ENCODE data around the gene BABAM2. TPM values are rescaled to one million over a fixed set of nuclear protein-coding genes. Genes with fewer than 3 reads are reported as not detected.

Gene BABAM2
- total and polyA plus RNA-seq, 8 donors = 27.1 to 49.2 (median 28.4) TPM

DNA sequence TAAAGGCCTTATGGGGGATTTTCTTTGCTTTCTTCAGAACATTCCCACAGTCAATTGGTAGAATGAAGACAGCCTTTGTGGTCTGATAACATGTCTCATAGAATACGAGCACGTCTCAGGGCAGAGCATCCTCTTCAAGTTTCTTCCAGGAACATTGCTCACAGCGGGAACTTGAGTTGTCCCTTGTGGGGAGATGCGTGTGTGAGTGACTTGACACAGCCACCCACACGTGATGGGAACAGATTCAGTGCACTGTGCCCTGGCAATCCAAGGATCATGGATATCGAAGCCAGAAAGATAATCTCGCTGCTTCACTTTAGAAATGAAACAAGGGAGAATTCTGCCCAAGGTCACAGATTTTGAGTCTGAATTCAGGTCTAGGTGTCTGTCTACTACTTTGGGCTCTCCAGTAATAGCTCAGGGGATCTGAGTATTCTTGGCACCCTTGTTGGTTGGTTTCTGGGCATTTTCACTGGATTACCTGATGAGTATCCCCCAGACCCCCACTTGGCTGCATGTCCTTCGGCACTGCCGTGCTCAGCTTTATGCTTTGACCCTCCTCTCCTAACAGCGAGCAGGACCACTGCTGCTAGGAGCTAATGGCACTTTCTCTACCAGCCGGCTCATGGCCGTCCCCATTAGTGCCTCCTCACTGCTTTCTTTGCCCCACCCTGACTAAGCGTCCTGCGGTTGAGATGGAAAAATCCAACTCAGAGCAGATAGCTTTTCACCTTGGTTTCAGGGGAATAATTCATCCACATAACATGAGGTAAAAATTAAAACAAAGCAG is 426.2 kb downstream of the BABAM2 start:
- Histone ChIP-seq H3K9me3 (no peaks in the 10 kb centered on the region), H3K4me3 (no peak overlapping the region), H3K4me1 (no peaks in the 10 kb centered on the region), H3K27ac (no peak overlapping the region), H3K36me3 (peaks cover 0 to 8% of the 10 kb centered on the region in 2 donors), H3K27me3 (no peaks in the 10 kb centered on the region)
- intact Hi-C loops (cut with DNase I) = no loop called here
- DNase-seq (no peak), ATAC-seq (no peak)
- TF ChIP-seq, protein P1, sequence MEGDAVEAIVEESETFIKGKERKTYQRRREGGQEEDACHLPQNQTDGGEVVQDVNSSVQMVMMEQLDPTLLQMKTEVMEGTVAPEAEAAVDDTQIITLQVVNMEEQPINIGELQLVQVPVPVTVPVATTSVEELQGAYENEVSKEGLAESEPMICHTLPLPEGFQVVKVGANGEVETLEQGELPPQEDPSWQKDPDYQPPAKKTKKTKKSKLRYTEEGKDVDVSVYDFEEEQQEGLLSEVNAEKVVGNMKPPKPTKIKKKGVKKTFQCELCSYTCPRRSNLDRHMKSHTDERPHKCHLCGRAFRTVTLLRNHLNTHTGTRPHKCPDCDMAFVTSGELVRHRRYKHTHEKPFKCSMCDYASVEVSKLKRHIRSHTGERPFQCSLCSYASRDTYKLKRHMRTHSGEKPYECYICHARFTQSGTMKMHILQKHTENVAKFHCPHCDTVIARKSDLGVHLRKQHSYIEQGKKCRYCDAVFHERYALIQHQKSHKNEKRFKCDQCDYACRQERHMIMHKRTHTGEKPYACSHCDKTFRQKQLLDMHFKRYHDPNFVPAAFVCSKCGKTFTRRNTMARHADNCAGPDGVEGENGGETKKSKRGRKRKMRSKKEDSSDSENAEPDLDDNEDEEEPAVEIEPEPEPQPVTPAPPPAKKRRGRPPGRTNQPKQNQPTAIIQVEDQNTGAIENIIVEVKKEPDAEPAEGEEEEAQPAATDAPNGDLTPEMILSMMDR (IDR thresholded peaks at IDR 0.05) = no peak

DNA sequence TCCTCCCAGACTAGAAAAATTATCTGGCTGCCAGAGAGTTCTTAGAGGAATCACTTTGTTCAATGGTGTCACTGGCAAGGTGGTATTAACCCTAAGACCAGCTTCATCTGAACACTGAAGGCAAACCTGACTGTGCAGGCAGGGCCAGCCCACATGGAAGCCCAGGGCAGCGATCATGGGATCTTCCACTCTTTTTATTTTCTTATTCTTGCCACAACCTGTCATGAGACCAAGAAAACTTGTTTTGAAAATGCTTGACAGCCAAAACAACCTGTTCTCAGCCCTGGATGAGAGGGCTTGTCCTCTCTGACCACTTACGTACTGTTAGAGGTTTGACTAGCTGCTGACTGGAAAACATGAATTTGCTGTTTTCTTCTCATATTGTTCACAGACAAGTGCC is 426.9 kb downstream of the BABAM2 start:
- Histone ChIP-seq H3K27me3 (no peaks in the 10 kb centered on the region), H3K27ac (no peak overlapping the region), H3K4me3 (no peak overlapping the region), H3K36me3 (peaks cover 0 to 8% of the 10 kb centered on the region in 2 donors), H3K9me3 (no peaks in the 10 kb centered on the region), H3K4me1 (no peaks in the 10 kb centered on the region)
- DNase-seq (no peak), ATAC-seq (no peak)
- TF ChIP-seq, protein P1 (IDR thresholded peaks at IDR 0.05) = no peak
- intact Hi-C loops (cut with DNase I) = no loop called here

DNA sequence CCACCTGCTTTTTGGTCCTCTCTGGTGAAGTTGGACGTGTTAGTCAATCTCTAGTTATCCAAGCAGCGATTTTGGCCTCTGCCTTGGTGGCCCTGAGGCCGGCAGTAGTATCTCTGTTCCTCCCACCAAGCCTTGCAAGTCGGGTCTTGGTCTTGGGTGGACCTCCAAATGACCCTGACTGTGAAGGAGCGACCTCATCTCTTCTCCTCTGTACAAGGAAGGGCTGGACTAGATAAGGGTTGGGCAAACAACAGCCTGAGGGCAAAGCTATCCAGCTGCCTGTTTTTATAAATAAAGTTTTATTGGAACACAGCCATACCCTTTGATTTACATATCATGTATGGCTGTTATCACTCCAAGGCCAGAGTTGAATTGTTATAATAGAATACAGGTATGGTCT is 427.5 kb downstream of the BABAM2 start:
- ATAC-seq (no peak), DNase-seq (no peak)
- Histone ChIP-seq H3K4me3 (no peak overlapping the region), H3K27me3 (no peaks in the 10 kb centered on the region), H3K4me1 (no peaks in the 10 kb centered on the region), H3K9me3 (no peaks in the 10 kb centered on the region), H3K36me3 (peaks cover 0 to 8% of the 10 kb centered on the region in 2 donors), H3K27ac (no peak overlapping the region)
- TF ChIP-seq, protein P1 (IDR thresholded peaks at IDR 0.05) = no peak
- intact Hi-C loops (cut with DNase I) = no loop called here

DNA sequence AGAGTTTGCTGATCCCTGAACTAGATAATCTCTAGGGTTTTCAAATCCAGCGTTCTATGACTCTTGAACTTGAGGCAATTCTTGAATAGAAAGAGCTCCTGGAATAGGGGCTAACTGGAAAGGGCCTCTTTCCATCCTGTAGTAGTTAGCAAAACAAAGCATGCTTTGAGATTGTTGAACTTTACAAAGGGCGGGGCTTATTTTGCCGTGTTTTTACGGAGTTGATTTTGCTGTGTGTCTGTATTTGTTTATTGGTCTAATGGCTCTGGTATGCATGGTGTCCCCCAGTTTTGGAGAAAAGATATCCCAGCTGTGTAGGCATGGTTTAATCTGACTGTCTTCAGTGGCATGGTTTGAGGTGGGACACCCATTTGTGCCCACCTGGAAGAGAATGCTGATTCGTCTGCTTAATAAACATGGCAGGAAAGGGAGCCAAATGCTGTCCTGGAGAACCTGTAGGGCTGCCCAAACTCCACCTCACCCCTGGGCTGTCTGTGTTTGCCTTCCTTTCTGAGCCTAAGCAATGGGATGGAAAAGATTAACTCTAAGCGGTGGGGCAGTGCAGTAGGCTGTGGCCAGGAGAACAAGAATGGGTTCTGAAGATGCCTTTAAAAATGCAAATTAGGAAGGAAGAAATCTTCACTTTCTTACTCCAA is 428.1 kb downstream of the BABAM2 start:
- ATAC-seq (no peak), DNase-seq (no peak)
- Histone ChIP-seq H3K4me1 (no peaks in the 10 kb centered on the region), H3K27ac (no peak overlapping the region), H3K36me3 (peaks cover 0 to 8% of the 10 kb centered on the region in 2 donors), H3K4me3 (no peak overlapping the region), H3K9me3 (no peaks in the 10 kb centered on the region), H3K27me3 (no peaks in the 10 kb centered on the region)
- intact Hi-C loops (cut with DNase I) = no loop called here
- TF ChIP-seq, protein P1 (IDR thresholded peaks at IDR 0.05) = no peak

Measured in left lung (tissue), 10 donors.